Thyroid gland (tissue), 4 donors: ENCODE measurements around the gene WDR26.
"Not testable (repeated sequence)": the region's sequence is repeated elsewhere in the genome, so short reads cannot be mapped to it uniquely, and the experiment has no call there.

Experiments
- POLR2A ChIP-seq, 2 donors: fragments of 450-650 bp; IDR thresholded peaks; one replicate each; pipeline ENCODE4 v1.6.1; 2017; ENCODE audit warnings: antibody characterized with exemption in 2 of 2, mild to moderate bottlenecking in 2 of 2, moderate library complexity in 1 of 2
- TF ChIP-seq, protein P1 (sequence below), 6 experiments: fragments of 200-600 bp in 3 of 6; fragments of 450-650 bp in 3 of 6; sonication (generic) in 3 of 6; IDR thresholded peaks; one replicate each; pipeline ENCODE4 v1.5.1; 2016 to 2019; ENCODE audit warnings: antibody characterized with exemption in 6 of 6, mild to moderate bottlenecking in 2 of 6, inconsistent platforms in 1 of 6, moderate library complexity in 1 of 6

DNA sequence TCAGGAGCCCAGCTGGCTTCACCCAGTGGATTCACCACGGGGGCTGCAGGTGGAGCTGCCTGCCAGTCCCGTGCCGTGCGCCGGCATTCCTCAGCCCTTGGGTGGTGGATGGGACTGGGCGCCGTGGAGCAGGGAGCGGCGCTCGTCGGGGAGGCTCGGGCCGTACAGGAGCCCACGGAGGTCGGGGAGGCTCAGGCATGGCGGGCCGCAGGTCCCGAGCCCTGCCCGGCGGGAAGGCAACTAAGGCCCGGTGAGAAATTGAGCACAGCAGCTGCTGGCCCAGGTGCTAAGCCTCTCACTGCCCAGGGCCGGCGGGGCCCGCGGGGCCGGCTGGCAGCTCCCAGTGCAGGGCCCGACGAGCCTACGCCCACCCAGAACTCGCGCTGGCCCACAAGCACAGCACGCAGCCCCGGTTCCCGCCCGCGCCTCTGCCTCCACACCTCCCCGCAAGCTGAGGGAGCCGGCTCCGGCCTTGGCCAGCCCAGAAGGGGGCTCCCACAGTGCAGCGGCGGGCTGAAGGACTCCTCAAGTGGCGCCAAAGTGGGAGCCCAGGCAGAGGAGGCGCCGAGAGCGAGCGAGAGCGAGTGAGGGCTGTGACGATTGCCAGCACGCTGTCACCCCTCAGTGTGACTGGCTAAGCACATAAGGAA lies 82.0 kb downstream of the WDR26 start:
- TF ChIP-seq, protein P1, sequence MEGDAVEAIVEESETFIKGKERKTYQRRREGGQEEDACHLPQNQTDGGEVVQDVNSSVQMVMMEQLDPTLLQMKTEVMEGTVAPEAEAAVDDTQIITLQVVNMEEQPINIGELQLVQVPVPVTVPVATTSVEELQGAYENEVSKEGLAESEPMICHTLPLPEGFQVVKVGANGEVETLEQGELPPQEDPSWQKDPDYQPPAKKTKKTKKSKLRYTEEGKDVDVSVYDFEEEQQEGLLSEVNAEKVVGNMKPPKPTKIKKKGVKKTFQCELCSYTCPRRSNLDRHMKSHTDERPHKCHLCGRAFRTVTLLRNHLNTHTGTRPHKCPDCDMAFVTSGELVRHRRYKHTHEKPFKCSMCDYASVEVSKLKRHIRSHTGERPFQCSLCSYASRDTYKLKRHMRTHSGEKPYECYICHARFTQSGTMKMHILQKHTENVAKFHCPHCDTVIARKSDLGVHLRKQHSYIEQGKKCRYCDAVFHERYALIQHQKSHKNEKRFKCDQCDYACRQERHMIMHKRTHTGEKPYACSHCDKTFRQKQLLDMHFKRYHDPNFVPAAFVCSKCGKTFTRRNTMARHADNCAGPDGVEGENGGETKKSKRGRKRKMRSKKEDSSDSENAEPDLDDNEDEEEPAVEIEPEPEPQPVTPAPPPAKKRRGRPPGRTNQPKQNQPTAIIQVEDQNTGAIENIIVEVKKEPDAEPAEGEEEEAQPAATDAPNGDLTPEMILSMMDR (IDR thresholded peaks at IDR 0.05) = not testable (repeated sequence)
- TF ChIP-seq POLR2A (IDR thresholded peaks at IDR 0.05) = not testable (repeated sequence)
